Loucy (cell line): ENCODE data around the gene TRPV3.

ENCODE experiments used
- H2AFZ ChIP-seq: fragments of 200-600 bp; sonication (generic); 2 replicates; pipeline ENCODE4 v1.6.0; 2016; ENCODE audit warnings: antibody characterized with exemption, mild to moderate bottlenecking, low read length, moderate library complexity
- H3F3A ChIP-seq: fragments of 200-600 bp; 2 replicates; pipeline ENCODE4 v1.6.0; 2016; ENCODE audit warnings: antibody characterized with exemption, low read depth, mild to moderate bottlenecking
- H3K27me3 ChIP-seq: fragments of 200-600 bp; sonication (generic); 2 replicates; pipeline ENCODE4 v1.6.1; 2014; ENCODE audit warnings: low read length, mild to moderate bottlenecking; ENCODE audit not compliant: insufficient read depth, poor library complexity, severe bottlenecking
- H3K36me3 ChIP-seq: fragments of 200-600 bp; sonication (generic); 2 replicates; pipeline ENCODE4 v1.6.1; 2016; ENCODE audit warnings: low read length; ENCODE audit not compliant: insufficient read depth
- H3K4me1 ChIP-seq: fragments of 200-600 bp; sonication (generic); 2 replicates; pipeline ENCODE4 v1.5.1; 2014; ENCODE audit warnings: low read length, mild to moderate bottlenecking; ENCODE audit not compliant: insufficient read depth, poor library complexity, severe bottlenecking
- H3K4me2 ChIP-seq: fragments of 200-600 bp; sonication (generic); 2 replicates; pipeline ENCODE4 v1.6.0; 2014; ENCODE audit warnings: antibody characterized with exemption, low read length, low read depth, mild to moderate bottlenecking; ENCODE audit not compliant: poor library complexity, severe bottlenecking
- H3K4me3 ChIP-seq: fragments of 200-600 bp; sonication (generic); 2 replicates; pipeline ENCODE4 v1.5.1; 2014; ENCODE audit warnings: low read length, mild to moderate bottlenecking, mixed read lengths; ENCODE audit not compliant: poor library complexity, severe bottlenecking
- H3K79me2 ChIP-seq: fragments of 200-600 bp; sonication (generic); 2 replicates; pipeline ENCODE4 v1.6.1; 2014; ENCODE audit warnings: low read length; ENCODE audit not compliant: insufficient read depth
- H3K9ac ChIP-seq: fragments of 200-600 bp; sonication (generic); 2 replicates; pipeline ENCODE4 v1.6.0; 2014; ENCODE audit warnings: mild to moderate bottlenecking, low read depth, low read length, moderate library complexity; ENCODE audit not compliant: poor library complexity, severe bottlenecking
- H3K9me2 ChIP-seq: fragments of 200-600 bp; sonication (generic); replicated peaks from 2 replicates; pipeline ENCODE4 v1.6.1; 2016; ENCODE audit warnings: low read depth, low read length, mixed read lengths
- H3K9me3 ChIP-seq: fragments of 200-600 bp; sonication (generic); 2 replicates; pipeline ENCODE4 v1.6.1; 2014; ENCODE audit warnings: mild to moderate bottlenecking, antibody characterized with exemption, low read length, low read depth; ENCODE audit not compliant: insufficient read depth
- H4K20me1 ChIP-seq: fragments of 200-600 bp; sonication (generic); 2 replicates; pipeline ENCODE4 v1.6.0; 2014; ENCODE audit warnings: antibody characterized with exemption, low read length, mild to moderate bottlenecking; ENCODE audit not compliant: insufficient read depth, poor library complexity, severe bottlenecking
- CTCF ChIP-seq: fragments of 200-600 bp; sonication (generic); conservative IDR thresholded peaks from 2 replicates; pipeline ENCODE4 v1.5.1; 2014; ENCODE audit warnings: mild to moderate bottlenecking, antibody characterized with exemption, low read length
- EZH2phosphoT487 ChIP-seq: fragments of 200-600 bp; IDR thresholded peaks from 2 replicates; pipeline ENCODE4 v1.6.1; 2018; ENCODE audit warnings: antibody characterized with exemption, mild to moderate bottlenecking, moderate library complexity, borderline replicate concordance

TRPV3 gene

GRCh38 chr17:3510090-3510489, 47.5 kb downstream of the TRPV3 start:
- Histone ChIP-seq H3K4me2 (no peak overlapping the region), H4K20me1 (no peaks in the 10 kb centered on the region), H3K4me1 (no peaks in the 10 kb centered on the region), H3K4me3 (no peak overlapping the region), H3F3A (no peaks in the 10 kb centered on the region), H2AFZ (no peak overlapping the region), H3K79me2 (no peaks in the 10 kb centered on the region), H3K9me2 (no peaks in the 10 kb centered on the region), H3K9ac (no peak overlapping the region), H3K27me3 (no peaks in the 10 kb centered on the region), H3K36me3 (no peaks in the 10 kb centered on the region), H3K9me3 (no peaks in the 10 kb centered on the region; the same call in 1 of the 2 replicates)
- TF ChIP-seq CTCF (no peak), EZH2phosphoT487 (no peak)

GRCh38 chr17:3507869-3508268, 49.7 kb downstream of the TRPV3 start:
- H3K4me1 ChIP-seq: no peaks in the 10 kb centered on the region
- no peaks in the 10 kb centered on the region; the same call in 1 of the 2 replicates for H3K9me3 ChIP-seq
- H2AFZ ChIP-seq: no peak overlapping the region
- H3K36me3 ChIP-seq: no peaks in the 10 kb centered on the region
- no peaks in the 10 kb centered on the region for H3K27me3 ChIP-seq
- H3K79me2 ChIP-seq: no peaks in the 10 kb centered on the region
- H4K20me1 ChIP-seq: no peaks in the 10 kb centered on the region
- H3F3A ChIP-seq: no peaks in the 10 kb centered on the region
- H3K4me2 ChIP-seq: no peak overlapping the region
- no peak overlapping the region for H3K9ac ChIP-seq
- TF ChIP-seq EZH2phosphoT487: no peak
- no peak for TF ChIP-seq CTCF
- H3K4me3 ChIP-seq: no peak overlapping the region
- H3K9me2 ChIP-seq: no peaks in the 10 kb centered on the region

- H3K4me2 ChIP-seq: no peak overlapping the region
- H3K27me3 ChIP-seq: no peaks in the 10 kb centered on the region
- no peaks in the 10 kb centered on the region; the same call in 1 of the 2 replicates for H3K9me3 ChIP-seq
- no peaks in the 10 kb centered on the region for H3K79me2 ChIP-seq
- no peak overlapping the region for H3K4me3 ChIP-seq
- TF ChIP-seq EZH2phosphoT487 (no peak), CTCF (no peak)
- no peaks in the 10 kb centered on the region for H4K20me1 ChIP-seq
- H3K36me3 ChIP-seq: no peaks in the 10 kb centered on the region
- H2AFZ ChIP-seq: no peak overlapping the region
- no peaks in the 10 kb centered on the region for H3F3A ChIP-seq
- H3K9me2 ChIP-seq: no peaks in the 10 kb centered on the region
- H3K4me1 ChIP-seq: no peaks in the 10 kb centered on the region
- no peak overlapping the region for H3K9ac ChIP-seq
These were observed 50.5 kb downstream of the TRPV3 start for GRCh38 chr17:3507071-3507470.
